ENCODE results near the gene IL4.

- no peak for TF ChIP-seq CTCF (IDR thresholded peaks at IDR 0.05; ENCODE audit: low read depth, low read length)
- no peak for TF ChIP-seq MAX (IDR thresholded peaks at IDR 0.05; ENCODE audit: low read depth, low read length)
- no peak for TF ChIP-seq POLR2A (IDR thresholded peaks at IDR 0.05; ENCODE audit: extremely low read depth, insufficient read length)
Observed at GRCh38 chr5:132673939-132674630, at the start of gene IL4.
